Stimulated activated CD4-positive, alpha-beta T cell treated with anti-CD3 and anti-CD28 coated beads, Interleukin-4, amount 100 ng/mL, for 48 hours (primary cell): Measurements from ENCODE around the gene OR52I2.

ENCODE experiments used
- DNase-seq, 2 donors: peaks; one replicate each; pipeline ENCODE4 v3.0.0-alpha.2; 2020; ENCODE audit warnings: low read depth in 2 of 2

Gene OR52I2

DNA sequence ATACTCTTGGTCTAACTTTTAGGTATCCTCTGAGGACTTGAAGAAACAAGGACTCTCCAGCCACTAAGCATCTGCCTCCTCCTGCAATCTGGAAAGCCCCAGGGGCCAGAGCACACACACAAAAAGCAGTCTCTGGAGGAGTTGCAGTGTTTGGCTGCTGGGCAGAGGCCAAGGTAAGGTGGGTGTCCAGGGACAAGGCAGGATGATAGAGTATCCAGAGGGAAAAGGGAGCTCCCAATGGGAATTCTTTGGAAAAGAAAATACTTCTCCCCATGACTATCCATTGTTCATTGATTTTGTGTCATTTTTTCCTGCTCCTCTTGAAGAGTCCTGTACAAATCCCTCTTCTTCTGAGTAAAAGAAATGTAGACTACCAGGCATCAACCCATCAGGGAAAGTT is at the start of gene OR52I2:
OR52I2 (plus strand) TSS at position 301 of the 400 bp plus-strand sequence.
- DNase-seq: no peak

DNA sequence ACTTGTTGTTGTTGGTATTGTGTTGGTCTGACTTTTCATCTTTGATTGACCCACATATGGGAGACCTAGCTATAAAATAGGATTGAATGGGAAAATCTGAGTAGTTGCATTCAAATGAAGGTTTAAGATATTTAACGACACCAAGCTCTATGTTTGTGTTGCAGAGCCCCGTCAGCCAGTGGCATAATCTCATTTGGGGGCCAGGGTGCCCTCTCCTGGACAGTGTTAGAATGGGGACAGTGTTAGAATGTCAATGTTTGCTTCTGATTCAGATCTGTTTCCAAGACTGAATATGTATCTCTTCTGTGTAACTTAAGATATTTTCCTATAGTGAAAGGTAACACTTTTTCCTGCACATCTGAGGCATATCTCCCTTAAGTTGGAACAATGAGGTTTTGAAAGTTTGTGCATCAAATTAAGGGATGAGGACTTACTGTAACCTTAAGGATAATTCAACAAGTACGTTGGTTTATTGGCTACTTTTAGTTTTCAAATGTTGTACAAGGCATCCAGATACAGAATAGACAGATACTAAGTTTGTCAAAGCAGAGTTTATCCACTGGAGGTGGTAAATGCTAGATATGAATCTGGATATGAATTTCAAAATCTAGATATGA is 41.8 kb upstream of the OR52I2 start:
- peak; percentile 10 to 19 for DNase-seq

DNA sequence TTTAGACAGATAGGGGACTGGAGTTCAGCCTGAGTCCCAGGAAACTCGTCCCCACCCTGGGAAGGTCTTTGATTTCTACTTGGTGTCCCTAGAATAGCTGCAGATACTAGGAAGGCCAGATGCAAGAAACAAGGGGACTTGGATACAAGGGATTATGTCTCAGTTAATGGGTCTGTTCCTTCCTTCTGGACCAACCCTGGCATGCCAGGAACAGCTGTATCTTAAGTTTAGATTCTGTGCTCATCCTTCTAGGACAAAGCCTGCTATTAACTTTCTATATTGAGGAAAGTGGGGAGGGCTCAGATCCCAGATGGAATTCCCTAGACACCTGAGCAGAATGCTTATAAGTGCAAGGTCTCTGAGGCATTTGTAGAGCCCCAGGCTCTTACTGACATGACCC is 40.5 kb upstream of the OR52I2 start:
- no peak for DNase-seq

DNA sequence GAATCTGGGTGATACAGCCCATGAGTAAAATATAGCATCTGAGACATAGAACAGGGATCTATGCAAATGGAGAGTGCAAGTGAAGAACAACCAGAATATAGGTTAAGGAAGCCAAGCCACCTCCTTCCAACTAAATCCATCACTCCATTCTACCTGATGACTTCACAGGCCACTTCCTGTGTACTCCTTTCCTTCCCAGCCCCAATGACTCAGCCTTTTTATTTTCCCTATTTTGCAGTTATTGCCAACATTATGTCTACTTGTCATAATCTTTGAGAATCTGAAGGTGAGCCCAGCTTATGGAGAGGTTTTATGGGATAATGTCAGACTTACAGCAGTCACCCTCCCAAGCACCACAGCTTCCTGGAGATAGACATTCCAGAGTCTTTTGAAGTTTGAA is 38.0 kb upstream of the OR52I2 start:
- DNase-seq: no peak

- DNase-seq: no peak
Observed at GRCh38 chr11:4544891-4545290, 36.7 kb upstream of the OR52I2 start, which contains the start of gene OR52M1. Gene OR52M1, plus strand, starts transcription at chr11:4545191. Its CDS starts 0 bp downstream, at chr11:4545191.

- no peak for DNase-seq
Observed at GRCh38 chr11:4546878-4547277, 34.7 kb upstream of the OR52I2 start.

DNA sequence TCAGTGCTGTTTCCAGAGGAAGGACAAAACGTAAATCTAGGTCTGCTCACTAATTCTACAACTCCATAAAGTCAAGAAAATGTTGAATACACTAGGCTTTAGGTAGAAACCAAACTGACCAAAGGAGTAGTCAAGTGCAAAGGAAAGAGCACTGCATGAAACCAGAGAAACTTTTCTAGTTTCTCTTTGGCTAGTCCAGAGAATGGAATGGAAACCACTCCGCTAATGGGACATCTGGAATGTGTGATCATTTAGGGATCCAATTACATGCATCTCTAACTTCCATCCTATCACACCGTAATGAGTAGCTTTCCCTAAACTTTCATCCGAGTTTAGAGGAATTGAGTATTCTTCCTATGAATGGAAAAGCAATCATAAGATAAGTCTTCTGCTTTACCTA is 34.1 kb upstream of the OR52I2 start:
- DNase-seq: no peak

DNA sequence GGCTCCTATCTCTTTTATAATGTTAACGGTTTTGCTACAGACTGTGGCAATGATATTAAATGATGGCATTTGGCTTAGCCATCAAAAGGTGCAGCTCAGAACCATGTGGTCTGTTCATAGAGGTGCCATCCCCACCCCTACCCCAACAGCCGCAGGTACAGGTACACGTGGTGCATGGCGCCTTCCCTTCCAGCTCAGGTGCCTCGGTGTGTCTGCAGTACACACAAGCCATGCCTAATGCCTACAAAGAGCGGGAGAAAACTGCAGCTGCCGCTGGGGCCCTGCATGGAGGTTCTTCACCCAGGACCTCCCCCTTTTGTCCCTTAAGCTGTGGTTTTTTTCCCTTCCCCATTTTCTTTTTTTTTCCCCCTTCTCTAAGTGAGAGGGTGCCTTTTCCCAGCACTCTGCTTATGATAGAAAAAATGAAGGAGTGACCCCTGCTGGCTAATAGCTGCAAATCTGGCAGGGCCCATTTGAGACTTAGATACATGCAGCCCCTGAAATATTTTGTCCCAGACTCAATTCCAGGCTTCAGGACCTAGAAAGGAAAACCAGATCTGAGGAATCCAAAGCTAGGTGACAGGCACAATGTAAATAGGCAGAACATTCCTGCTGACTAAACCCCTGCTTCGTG is 30.1 kb upstream of the OR52I2 start:
- no peak for DNase-seq

DNA sequence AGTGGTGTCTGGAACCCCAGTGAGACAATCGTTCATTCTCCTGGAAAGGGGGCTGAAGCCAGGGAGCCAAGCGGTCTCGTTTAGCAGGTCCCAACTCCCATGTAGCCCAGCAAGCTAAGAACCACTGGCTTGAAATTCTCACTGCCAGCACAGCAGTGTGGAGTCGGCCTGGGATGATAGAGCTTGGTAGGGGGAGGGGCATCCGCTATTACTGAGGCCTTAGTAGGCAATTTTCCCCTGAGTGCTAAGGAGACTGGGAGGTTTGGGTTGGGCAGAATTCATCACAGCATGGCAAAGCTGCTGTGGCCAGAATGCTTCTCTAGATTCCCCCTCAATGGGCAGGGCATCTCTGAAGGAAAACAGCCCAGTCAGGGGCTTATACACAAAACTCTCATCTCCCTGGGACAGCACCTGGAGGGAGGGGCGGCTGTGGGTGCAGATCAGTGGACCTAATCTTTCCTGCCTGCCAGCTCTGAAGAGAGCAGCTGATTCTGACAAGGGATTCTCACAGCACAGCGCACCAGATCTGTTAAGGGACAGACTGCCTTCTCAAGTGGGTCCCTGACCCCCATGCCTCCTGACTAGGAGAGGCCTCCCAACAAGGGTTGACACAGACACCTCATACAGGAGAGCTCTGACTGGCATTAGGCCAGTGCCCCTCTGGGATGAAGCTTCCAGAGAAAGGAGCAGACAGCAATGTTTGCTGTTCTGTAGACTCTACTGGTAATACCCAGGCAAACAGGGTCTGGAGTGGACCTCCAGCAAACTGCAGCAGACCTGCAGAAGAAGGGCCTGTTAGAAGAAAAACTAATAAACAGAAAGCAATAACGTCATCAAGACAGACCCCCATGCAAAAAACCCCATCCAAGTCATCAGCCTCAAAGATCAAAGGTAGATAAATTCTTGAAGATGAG is 21.8 kb upstream of the OR52I2 start:
- no peak for DNase-seq

- no peak for DNase-seq
Observed at GRCh38 chr11:4560467-4560866, 21.1 kb upstream of the OR52I2 start.

- DNase-seq: no peak
Observed at GRCh38 chr11:4565371-4565770, 16.2 kb upstream of the OR52I2 start.

DNA sequence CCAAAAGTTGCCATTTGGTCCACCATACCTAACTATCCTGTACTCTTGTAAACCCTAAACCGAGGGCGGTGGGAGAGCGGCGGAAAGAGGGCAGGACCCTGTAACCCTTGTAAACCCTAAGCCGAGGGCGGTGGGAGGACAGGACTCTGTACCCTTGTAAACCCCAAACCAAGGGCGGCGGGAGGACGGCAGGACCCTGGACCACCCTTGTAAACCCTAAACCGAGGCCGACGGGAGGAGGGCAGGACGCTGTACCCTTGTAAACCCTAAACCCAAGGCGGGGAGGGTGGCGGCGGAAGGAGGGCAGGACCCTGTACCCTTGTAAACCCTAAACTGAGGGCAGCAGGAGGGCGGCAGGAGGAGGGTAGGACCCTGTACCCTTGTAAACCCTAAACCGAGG is 12.5 kb upstream of the OR52I2 start:
- no peak for DNase-seq

DNA sequence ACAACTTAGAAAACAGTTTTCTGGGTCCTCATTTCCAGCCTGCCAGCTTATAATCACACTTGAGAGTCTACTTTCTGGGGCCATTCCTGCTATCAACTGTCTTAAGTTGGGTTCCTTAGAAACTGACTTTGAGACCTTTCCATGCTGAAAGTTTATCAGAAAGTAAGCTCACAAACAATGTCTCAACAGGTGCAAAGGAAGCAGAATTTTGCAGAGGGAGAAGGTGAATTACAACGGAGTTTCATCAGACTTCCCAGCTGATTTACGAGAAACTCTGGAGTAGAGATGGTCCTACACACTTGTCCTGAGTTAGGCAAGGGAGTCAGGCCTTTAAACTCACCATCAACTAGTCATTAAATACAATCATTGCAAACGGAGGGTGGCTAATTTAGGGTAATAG is 4.7 kb upstream of the OR52I2 start:
- DNase-seq: no peak

GRCh38 chr11:4577761-4578160 is 3.8 kb upstream of the OR52I2 start:
- DNase-seq: no peak

DNA sequence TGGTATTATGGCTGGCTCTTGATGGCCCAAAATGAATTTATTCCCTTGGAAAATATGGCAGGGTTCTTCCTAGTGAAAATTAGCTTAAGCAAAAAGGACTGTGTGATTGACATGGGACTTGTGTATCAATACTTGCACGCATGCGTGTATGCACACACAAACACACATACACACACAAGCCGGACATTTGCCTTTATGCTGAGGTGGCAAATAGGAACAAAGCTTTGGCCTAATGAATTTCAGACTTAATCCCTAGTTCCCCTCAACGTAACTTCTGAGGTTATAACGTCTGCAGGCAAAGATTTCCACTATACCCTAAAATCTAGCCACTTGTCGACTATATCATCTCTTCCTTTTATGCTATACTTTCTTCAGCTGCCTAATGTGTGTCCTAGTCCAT is 2.9 kb upstream of the OR52I2 start:
- no peak for DNase-seq

- DNase-seq: no peak
Observed at GRCh38 chr11:4580124-4580523, 1.4 kb upstream of the OR52I2 start.

DNA sequence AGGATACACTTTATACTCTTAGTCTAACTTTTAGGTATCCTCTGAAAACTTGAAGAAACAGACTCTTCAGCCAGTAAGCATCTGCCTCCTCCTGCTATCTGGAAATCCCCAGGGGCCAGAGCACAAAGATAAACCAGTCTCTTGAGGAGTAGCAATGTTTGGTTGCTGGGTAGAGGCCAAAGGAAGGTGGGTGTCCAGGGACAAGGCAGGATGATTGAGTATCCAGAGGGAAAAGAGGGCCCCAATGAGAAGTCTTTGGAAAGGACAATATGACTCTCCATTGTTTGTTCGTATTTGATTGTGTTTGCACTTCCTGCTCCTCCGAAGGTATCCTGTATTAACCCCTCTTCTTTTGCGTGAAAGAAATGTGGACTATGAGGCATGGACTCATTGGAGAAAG is 7.5 kb downstream of the OR52I2 start:
- DNase-seq: no peak

- DNase-seq: no peak
Observed at GRCh38 chr11:4593739-4594138, 12.2 kb downstream of the OR52I2 start, which contains the start of gene OR52I1. Gene OR52I1, plus strand, starts transcription at chr11:4594039. Its CDS starts 0 bp downstream, at chr11:4594039.

GRCh38 chr11:4605057-4605456 is 23.5 kb downstream of the OR52I2 start:
- DNase-seq: no peak

- no peak for DNase-seq
Observed at GRCh38 chr11:4606231-4607015, 24.9 kb downstream of the OR52I2 start.

- no peak for DNase-seq
Observed at GRCh38 chr11:4607096-4607495, 25.6 kb downstream of the OR52I2 start.
